Measurements from ENCODE around the gene ZMYND10. TPM values are rescaled to one million over a fixed set of nuclear protein-coding genes. Genes with fewer than 3 reads are reported as not detected.

Gene ZMYND10
- polyA plus RNA-seq, 1 of the 3 experiments (the other 2 are of a cell fraction), result 0.95 TPM

DNA sequence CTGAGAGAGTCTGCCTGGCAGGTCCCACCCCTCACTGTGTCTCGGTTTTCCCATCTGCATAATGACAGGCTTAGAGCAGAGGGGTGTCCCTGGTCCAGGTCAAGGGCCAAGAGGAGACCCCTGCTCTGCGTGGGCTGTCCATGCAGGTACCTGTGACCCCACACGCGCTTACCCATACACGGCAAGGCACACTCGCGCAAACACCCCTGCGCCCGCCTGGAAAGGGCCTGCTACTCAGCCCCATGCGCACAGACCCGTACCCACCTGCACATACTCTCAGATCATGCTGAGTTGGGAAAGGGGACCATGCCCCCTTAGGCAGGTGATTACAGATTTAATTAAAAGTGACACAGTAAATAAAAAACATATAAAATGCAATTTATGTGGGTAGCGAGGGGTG, 37.2 kb upstream of the ZMYND10 start:
- POLR2A ChIA-PET, result interaction anchor here (0.9 kb wide), 1 partner anchor 29 kb away, joined by 3 read pairs; no protein-coding TSS in a partner anchor
- 59% methylated on average over 6 of the region's 12 CpGs for WGBS (ENCODE audit: low lambda C conversion rate)
- Histone ChIP-seq H3K9me2 (no peaks in the 10 kb centered on the region), H2AFZ (ENCODE audit: low read depth) (no peak overlapping the region), H3K9ac (no peak overlapping the region), H3K27me3 (ENCODE audit: insufficient read depth) (no peaks in the 10 kb centered on the region), H3K9me3 (no peaks in the 10 kb centered on the region), H3K27ac (ENCODE audit: low read depth in 2 of 2, low read length in 1 of 2) (peak overlapping the region in 1 of 2 experiments; percentile 100; a peak in 2 of 4 replicates), H3F3A (replicated peaks; ENCODE audit: insufficient read depth) (no peaks in the 10 kb centered on the region), H3K4me2 (no peak overlapping the region), H3K36me3 (replicated peaks in 1 of 2; ENCODE audit: control insufficient read depth in 1 of 2, insufficient read depth in 2 of 2, low read length in 1 of 2) (no peaks in the 10 kb centered on the region), H4K20me1 (ENCODE audit: insufficient read depth) (no peaks in the 10 kb centered on the region), H3K4me3 (ENCODE audit: low read depth in 2 of 2, low read length in 1 of 2) (no peak overlapping the region), H3K79me2 (ENCODE audit: insufficient read depth) (no peaks in the 10 kb centered on the region), H3K4me1 (ENCODE audit: control insufficient read depth in 1 of 2, insufficient read depth in 2 of 2, low read depth in 1 of 2, low read length in 1 of 2) (peaks cover 0 to 98% of the 10 kb centered on the region in 2 experiments; a peak in 2 of 4 replicates)
- CTCF ChIA-PET, result interaction anchor here (1.1 to 11.5 kb wide), 3 partner anchors 13 to 42 kb away, joined by 3 to 128 read pairs (median 3); no protein-coding TSS in a partner anchor
- TF ChIP-seq NFIC (IDR thresholded peaks at IDR 0.05; ENCODE audit: borderline replicate concordance), result no peak
- 0 out of 4 replicates have a peak, but pooled peaks of 1 of the 2 experiments have one; percentile 5 for TF ChIP-seq EP300 (IDR thresholded peaks at IDR 0.05; ENCODE audit: borderline replicate concordance in 1 of 2, low read depth in 1 of 2, low read length in 1 of 2)
- TF ChIP-seq CHD2 (IDR thresholded peaks at IDR 0.05; ENCODE audit: low read length, partially characterized antibody), result no peak
- no peak for DNase-seq

DNA sequence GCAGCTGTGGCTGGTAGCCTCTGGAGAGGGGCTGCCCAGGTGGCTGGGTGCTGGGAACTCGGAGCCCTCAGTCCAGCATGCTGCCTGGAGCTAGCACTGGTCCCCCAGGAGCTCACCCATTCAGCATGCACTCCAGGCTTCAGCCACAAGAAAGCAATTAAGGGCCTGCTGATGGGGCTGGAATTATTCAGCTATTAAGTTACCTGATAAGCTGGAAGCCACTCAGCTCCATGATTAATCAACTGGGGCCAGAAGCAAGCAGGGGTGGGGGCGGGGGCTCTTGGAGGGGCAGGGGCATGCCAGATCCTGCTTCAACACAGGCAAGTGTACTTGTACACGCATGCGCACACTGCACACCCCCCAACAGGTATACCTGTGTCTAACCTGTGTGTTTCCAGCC, 35.9 kb upstream of the ZMYND10 start:
- Histone ChIP-seq H3K36me3 (replicated peaks in 1 of 2; ENCODE audit: control insufficient read depth in 1 of 2, insufficient read depth in 2 of 2, low read length in 1 of 2) (no peaks in the 10 kb centered on the region), H3K79me2 (ENCODE audit: insufficient read depth) (no peaks in the 10 kb centered on the region), H4K20me1 (ENCODE audit: insufficient read depth) (no peaks in the 10 kb centered on the region), H3K9me2 (no peaks in the 10 kb centered on the region), H2AFZ (ENCODE audit: low read depth) (no peak overlapping the region), H3F3A (replicated peaks; ENCODE audit: insufficient read depth) (no peaks in the 10 kb centered on the region), H3K9me3 (no peaks in the 10 kb centered on the region), H3K4me1 (ENCODE audit: control insufficient read depth in 1 of 2, insufficient read depth in 2 of 2, low read depth in 1 of 2, low read length in 1 of 2) (peaks cover 0 to 98% of the 10 kb centered on the region in 2 experiments; a peak in 2 of 4 replicates), H3K4me3 (ENCODE audit: low read depth in 2 of 2, low read length in 1 of 2) (peak overlapping the region in 1 of 2 experiments; percentile 41; a peak in 1 of 4 replicates), H3K27ac (ENCODE audit: low read depth in 2 of 2, low read length in 1 of 2) (peak overlapping the region in 1 of 2 experiments; percentile 100; a peak in 2 of 4 replicates), H3K9ac (no peak overlapping the region), H3K27me3 (ENCODE audit: insufficient read depth) (no peaks in the 10 kb centered on the region), H3K4me2 (no peak overlapping the region)
- ChIA-PET CTCF (interaction anchor here (0.7 to 4.5 kb wide), 13 partner anchors 9 to 232 kb away, joined by 3 to 41 read pairs (median 6); no protein-coding TSS in a partner anchor), POLR2A (interaction anchor here (0.7 to 3.5 kb wide), 13 partner anchors 9 to 167 kb away, joined by 3 to 28 read pairs (median 6); partner anchors contain the start of genes CYB561D2, NPRL2 and TMEM115)
- WGBS (ENCODE audit: low lambda C conversion rate), result 0% methylated on average over 1 of the region's 4 CpGs
- peak; percentile 90 for DNase-seq
- TF ChIP-seq IRF3 (IDR thresholded peaks at IDR 0.05; ENCODE audit: low read depth, low read length) (no peak), TEAD4 (IDR thresholded peaks at IDR 0.05; ENCODE audit: borderline replicate concordance, insufficient read depth) (no peak), EZH2phosphoT487 (IDR thresholded peaks at IDR 0.05; ENCODE audit: borderline replicate concordance, low read depth) (no peak), ELF1 (IDR thresholded peaks at IDR 0.05) (no peak), RAD21 (IDR thresholded peaks at IDR 0.05; ENCODE audit: low read length) (no peak; the same call in 1 of the 2 replicates), GATA2 (CRISPR knock-in tag; IDR thresholded peaks at IDR 0.05) (peak; percentile 84), EP300 (IDR thresholded peaks at IDR 0.05; ENCODE audit: borderline replicate concordance in 1 of 2, low read depth in 1 of 2, low read length in 1 of 2) (peak in 1 of 2 experiments; percentile 97; a peak in 2 of 4 replicates), FOXM1 (IDR thresholded peaks at IDR 0.05; ENCODE audit: low read depth) (no peak), NRF1 (IDR thresholded peaks at IDR 0.05; ENCODE audit: low read depth, low read length) (peak; percentile 35; the same call in 1 of the 2 replicates), REST (IDR thresholded peaks at IDR 0.05; ENCODE audit: low read depth, low read length) (no peak), RXRA (IDR thresholded peaks at IDR 0.05; ENCODE audit: borderline replicate concordance, low read depth) (no peak), CHD2 (IDR thresholded peaks at IDR 0.05; ENCODE audit: low read length, partially characterized antibody) (peak; percentile 85), SIN3A (IDR thresholded peaks at IDR 0.05; ENCODE audit: borderline replicate concordance, low read depth, low read length) (no peak), RCOR1 (IDR thresholded peaks at IDR 0.05; ENCODE audit: low read length) (peak; percentile 85; the same call in 1 of the 2 replicates), JUND (IDR thresholded peaks at IDR 0.05) (no peak), TCF12 (IDR thresholded peaks at IDR 0.05) (0 out of 2 replicates have a peak, but pooled peaks have one; percentile 14), MXI1 (IDR thresholded peaks at IDR 0.05; ENCODE audit: low read depth, low read length) (peak; percentile 82)

Data from SK-N-SH (cell line).